NT2/D1 (cell line): ENCODE results near the gene F12.
"Not testable (repeated sequence)": the region's sequence is repeated elsewhere in the genome, so short reads cannot be mapped to it uniquely, and the experiment has no call there.

Experiments
- DNase-seq: peaks from one replicate; pipeline ENCODE4 v3.0.0-alpha.2; 2011; ENCODE audit warnings: low read depth, low spot score
- H3K27me3 ChIP-seq: 2 replicates; pipeline ENCODE4 v1.6.0; 2011; ENCODE audit warnings: mild to moderate bottlenecking; ENCODE audit not compliant: insufficient read length, insufficient read depth
- H3K36me3 ChIP-seq: 2 replicates; pipeline ENCODE4 v1.6.1; 2011; ENCODE audit warnings: mild to moderate bottlenecking, low read length, mixed read lengths; ENCODE audit not compliant: insufficient read depth, insufficient read length
- H3K4me1 ChIP-seq: 2 replicates; pipeline ENCODE4 v1.5.1; 2011; ENCODE audit not compliant: insufficient read depth, insufficient read length
- H3K4me3 ChIP-seq: 2 replicates; pipeline ENCODE4 v1.5.1; 2011; ENCODE audit warnings: low read depth; ENCODE audit not compliant: insufficient read length
- H3K9ac ChIP-seq: 2 replicates; pipeline ENCODE4 v1.6.0; 2011; ENCODE audit warnings: low read depth; ENCODE audit not compliant: insufficient read length
- H3K9me3 ChIP-seq: 2 replicates; pipeline ENCODE4 v1.5.1; 2011; ENCODE audit warnings: mild to moderate bottlenecking, low read length; ENCODE audit not compliant: insufficient read depth
- SUZ12 ChIP-seq: IDR thresholded peaks from 2 replicates; pipeline ENCODE4 v1.6.1; 2011; ENCODE audit not compliant: insufficient read length, insufficient read depth; ENCODE audit errors: extremely low read depth
- YY1 ChIP-seq: IDR thresholded peaks from 2 replicates; pipeline ENCODE4 v1.6.1; 2011; ENCODE audit not compliant: insufficient read length, insufficient read depth
- ZNF274 ChIP-seq: IDR thresholded peaks from 2 replicates; pipeline ENCODE4 v1.6.1; 2011; ENCODE audit warnings: mild to moderate bottlenecking, low read depth, low read length

Gene F12

DNA sequence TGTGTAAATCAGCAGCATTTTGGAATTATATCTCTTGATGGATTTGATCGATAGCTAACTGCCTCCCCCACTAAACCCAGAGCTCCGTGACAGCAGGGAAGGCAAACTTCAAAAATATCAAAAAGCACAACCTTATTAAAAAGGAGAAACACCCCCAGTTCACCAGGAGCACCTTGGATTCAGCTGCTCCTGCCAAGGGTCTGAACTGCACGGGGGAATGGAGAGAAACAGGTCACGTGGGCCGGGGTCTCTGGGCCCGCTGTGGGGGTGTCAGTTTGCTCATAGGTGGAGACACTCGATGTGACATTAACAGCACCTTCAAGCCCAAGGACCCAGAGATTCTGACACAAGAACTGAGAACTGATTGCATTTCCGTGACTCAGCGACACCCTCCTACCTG, 26.2 kb downstream of the F12 start:
- Histone ChIP-seq H3K27me3 (peaks cover 16% of the 10 kb centered on the region), H3K4me1 (peaks cover 8% of the 10 kb centered on the region), H3K4me3 (no peak overlapping the region), H3K9ac (no peak overlapping the region), H3K36me3 (no peaks in the 10 kb centered on the region), H3K9me3 (no peaks in the 10 kb centered on the region)
- TF ChIP-seq YY1, result no peak
- TF ChIP-seq ZNF274, result no peak
- TF ChIP-seq SUZ12, result no peak
- no peak for DNase-seq

DNA sequence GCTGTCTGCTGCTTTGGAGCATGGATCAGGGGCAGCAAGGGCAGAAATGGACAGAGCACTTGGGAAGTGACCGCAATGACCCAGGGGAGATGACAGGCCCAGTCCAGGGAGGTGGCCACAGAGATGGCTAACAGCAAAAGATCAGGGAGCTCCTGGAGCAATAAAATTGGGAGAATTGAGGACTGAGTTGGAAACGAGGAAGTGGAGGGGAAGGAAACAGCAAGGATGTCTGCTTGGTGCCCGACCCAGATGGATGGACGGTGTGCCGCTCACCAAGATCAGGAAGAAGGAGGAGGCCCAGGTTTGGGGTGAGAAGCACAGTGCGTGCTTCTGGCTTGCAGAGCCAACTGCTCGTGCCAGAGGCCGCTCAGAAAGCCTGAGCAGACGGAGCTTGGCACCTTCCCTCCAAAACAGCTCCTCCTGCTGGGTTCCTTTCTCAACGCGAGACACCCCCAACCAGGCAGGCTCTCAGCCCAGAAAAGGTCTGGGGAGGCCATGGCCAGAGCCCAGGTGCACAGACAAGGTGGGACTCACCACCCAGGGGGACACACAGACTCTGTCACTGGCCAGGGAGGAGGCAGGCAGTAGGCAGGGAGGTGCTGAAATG, 26.8 kb downstream of the F12 start:
- no peak for TF ChIP-seq SUZ12
- TF ChIP-seq YY1, result no peak
- TF ChIP-seq ZNF274, result no peak
- no peaks in the 10 kb centered on the region for H3K36me3 ChIP-seq
- H3K4me1 ChIP-seq, result peaks cover 8% of the 10 kb centered on the region
- H3K9me3 ChIP-seq, result no peaks in the 10 kb centered on the region
- peaks cover 13% of the 10 kb centered on the region for H3K27me3 ChIP-seq
- H3K9ac ChIP-seq, result peak overlapping the region; percentile 12
- DNase-seq, result no peak
- H3K4me3 ChIP-seq, result no peak overlapping the region

DNA sequence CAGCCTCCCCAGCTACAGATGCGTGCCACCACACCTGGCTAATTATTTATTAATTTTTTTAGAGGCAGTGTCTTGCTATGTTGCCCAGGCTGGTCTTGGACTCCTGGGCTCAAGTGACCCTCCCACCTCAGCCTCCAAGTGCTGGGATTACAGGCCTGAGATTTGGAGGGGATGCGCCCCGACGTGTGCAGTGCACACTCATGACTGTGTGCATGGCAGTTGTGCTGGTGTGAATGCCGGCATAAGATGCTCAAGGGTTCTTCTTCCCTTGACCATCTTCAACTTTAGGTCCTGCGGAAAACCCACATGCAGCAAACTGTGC, 28.6 kb downstream of the F12 start:
- Histone ChIP-seq H3K36me3 (no peaks in the 10 kb centered on the region), H3K4me3 (no peak overlapping the region), H3K9me3 (no peaks in the 10 kb centered on the region), H3K27me3 (peaks cover 6% of the 10 kb centered on the region), H3K4me1 (peaks cover 8% of the 10 kb centered on the region), H3K9ac (no peak overlapping the region)
- no peak for DNase-seq
- TF ChIP-seq ZNF274, result no peak
- no peak for TF ChIP-seq YY1
- no peak for TF ChIP-seq SUZ12

DNA sequence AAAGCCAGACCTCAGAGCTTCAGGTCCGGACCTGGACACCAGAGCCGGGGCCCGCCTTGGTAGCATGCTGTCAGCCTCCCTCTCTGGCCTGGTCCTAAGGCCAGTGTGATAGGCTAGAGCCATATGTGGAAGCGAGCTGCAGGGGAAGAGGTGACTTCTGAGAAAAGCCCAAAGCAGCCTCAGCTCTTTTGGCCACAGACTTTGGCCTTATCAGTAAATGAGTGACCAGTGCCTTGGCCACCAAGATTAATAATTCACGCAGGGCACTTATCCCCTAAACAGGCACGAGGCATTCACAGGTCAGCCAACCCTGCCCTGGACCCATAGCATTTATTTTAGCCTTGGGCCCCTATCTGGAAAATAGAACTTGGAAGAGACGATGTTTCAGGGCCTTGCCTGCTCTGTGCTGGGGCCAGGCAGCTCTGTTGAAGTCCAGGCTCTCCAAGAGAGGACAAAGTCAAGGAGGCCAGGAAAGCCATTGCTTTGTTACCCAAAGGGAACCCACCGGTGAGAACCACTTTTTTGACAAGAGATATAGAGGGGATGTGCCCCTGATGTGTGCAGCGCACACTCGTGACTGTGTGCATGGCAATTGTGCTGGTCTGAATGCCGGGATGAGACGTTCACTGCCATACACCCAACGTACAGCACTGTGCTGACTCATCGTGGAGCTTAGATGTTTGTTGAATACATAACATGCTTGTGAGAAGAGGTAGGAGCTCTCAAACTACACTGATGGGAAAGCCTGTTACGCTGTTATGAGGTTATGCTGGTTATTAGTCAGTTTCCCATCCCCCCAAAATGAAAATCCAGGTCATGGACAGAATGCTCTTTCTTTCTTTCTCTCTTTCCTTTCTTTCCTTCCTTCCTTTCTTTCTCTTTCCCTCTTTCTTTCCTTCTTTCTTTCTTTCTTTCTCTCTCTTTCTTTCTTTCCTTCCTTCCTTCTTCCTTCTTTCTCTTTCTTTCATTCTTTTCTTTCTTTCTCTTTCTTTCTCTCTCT, 30.2 kb downstream of the F12 start:
- Histone ChIP-seq H3K9ac (no peak overlapping the region), H3K27me3 (peaks cover 3% of the 10 kb centered on the region), H3K36me3 (no peaks in the 10 kb centered on the region), H3K4me3 (no peak overlapping the region), H3K4me1 (peaks cover 8% of the 10 kb centered on the region), H3K9me3 (no peaks in the 10 kb centered on the region)
- no peak for TF ChIP-seq SUZ12
- no peak for TF ChIP-seq YY1
- no peak for TF ChIP-seq ZNF274
- DNase-seq, result no peak

DNA sequence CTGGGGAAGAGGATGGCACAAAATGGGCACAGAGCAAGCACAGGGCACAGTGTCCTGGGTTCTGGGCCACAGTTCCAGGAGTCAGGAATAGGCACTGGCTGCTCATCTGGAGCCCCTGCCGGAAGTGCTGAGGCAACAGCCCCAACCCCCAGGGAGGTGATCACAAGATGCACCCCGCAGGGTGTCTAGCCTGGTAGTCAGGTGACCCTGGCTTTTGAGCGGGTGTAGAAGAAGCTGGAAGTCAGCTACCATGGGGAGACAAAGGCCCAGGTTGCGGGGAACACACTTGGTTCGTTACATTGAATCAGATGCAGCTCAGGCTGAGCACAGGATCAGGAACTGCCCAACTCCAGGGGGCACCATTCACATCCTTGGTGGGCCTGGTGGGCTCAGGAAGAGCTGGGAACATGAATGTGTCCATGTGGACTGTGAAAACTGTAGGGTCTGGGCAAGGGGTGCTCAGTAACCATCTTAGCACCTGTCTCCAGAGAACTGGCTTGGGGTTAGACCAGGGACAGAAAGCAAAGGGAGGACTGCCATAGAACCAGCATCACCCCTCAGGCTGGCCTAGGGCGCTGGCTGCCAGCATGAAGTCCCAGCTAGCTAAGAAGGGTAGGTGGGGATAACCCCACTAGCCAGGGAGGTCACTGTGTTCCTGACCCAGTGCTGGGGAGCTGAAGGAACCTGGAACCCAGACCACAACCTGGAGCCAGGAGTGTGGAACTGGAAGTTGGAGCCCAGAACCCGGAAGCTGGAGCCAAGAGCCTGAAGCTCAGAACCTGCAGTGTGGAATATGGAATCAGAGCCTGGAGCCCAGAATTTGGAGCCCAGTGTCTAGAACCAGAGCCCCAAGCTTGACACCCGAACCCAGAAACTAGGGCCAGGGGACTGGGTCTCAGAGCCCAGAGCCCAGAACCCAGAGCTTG, 31.2 kb downstream of the F12 start:
- Histone ChIP-seq H3K9me3 (no peaks in the 10 kb centered on the region), H3K9ac (no peak overlapping the region), H3K4me3 (no peak overlapping the region), H3K4me1 (peaks cover 8% of the 10 kb centered on the region), H3K36me3 (no peaks in the 10 kb centered on the region), H3K27me3 (peaks cover 3% of the 10 kb centered on the region)
- no peak for DNase-seq
- TF ChIP-seq YY1, result no peak
- no peak for TF ChIP-seq ZNF274
- no peak for TF ChIP-seq SUZ12

DNA sequence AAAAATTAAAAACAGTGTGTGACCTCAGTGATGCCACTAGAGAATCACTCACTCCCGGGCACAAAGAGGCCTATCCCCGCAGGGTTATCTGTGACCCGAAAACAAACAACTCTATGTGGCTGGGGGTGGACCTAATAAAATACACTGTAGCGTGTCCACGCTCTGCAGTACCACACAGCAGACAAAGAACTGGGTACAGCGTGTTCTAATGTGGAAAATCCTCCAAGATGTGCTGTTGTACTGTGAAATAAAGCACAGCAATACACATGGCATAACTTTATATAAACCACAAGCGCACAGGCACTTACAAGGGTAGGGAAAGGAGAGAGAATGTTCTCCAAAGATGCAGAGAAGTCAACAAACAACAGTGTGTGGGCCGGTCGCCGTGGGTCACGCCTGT, 33.3 kb downstream of the F12 start:
- peaks cover 3% of the 10 kb centered on the region for H3K27me3 ChIP-seq
- DNase-seq, result no peak
- no peak for TF ChIP-seq YY1
- no peak for TF ChIP-seq SUZ12

DNA sequence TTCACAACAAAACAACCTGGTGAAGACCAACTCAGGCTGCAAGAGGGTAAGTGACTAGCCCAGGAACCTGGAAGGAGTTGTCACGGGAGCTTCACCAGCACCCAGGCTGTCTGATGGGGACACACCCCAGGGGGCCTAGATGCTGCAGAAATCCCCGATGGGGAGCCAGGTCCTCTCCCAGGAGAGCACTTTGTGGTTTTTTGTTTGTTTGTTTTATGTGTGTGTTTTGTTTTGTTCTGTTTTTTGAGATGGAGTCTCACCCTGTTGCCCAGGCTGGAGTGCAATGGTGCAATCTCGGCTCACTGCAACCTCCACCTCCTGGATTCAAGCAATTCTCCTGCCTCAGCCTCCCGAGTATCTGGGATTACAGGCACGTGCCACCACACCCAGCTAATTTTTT, 33.8 kb downstream of the F12 start:
- H3K4me1 ChIP-seq, H3K4me3 ChIP-seq, DNase-seq, H3K9ac ChIP-seq, H3K27me3 ChIP-seq, H3K9me3 ChIP-seq, H3K36me3 ChIP-seq: not testable (repeated sequence)

More for the DNA sequence above, 33.3 kb downstream of the F12 start:
- Histone ChIP-seq H3K4me1 (peaks cover 5% of the 10 kb centered on the region), H3K36me3 (no peaks in the 10 kb centered on the region), H3K9ac (no peak overlapping the region), H3K9me3 (no peaks in the 10 kb centered on the region), H3K4me3 (no peak overlapping the region)
